OCI-M1 (cell line): ENCODE measurements around the gene PTK6.
A peak's percentile ranks its signal among the peaks of the same experiment; 100 is the strongest.

ENCODE experiments used
- DNase-seq: peaks from one replicate; lab custom pipeline; 2025; lab: John Stamatoyannopoulos, UW

PTK6 gene

GRCh38 chr20:63543131-63543530 is 6.0 kb upstream of the PTK6 start:
- DNase-seq: no peak

GRCh38 chr20:63542696-63543095 is 5.5 kb upstream of the PTK6 start:
- DNase-seq: no peak

GRCh38 chr20:63542031-63542559 is 4.9 kb upstream of the PTK6 start:
- no peak for DNase-seq

- DNase-seq: no peak
Observed at GRCh38 chr20:63541371-63541770, 4.2 kb upstream of the PTK6 start.

GRCh38 chr20:63540417-63541186 is 3.4 kb upstream of the PTK6 start:
- no peak for DNase-seq

- DNase-seq: no peak
Observed at GRCh38 chr20:63539441-63540370, 2.5 kb upstream of the PTK6 start.

- DNase-seq: no peak
Observed at GRCh38 chr20:63539092-63539430, 1.9 kb upstream of the PTK6 start.

GRCh38 chr20:63538204-63539091 is 1.3 kb upstream of the PTK6 start:
- DNase-seq: peak; percentile 73

- DNase-seq: peak; percentile 91
Observed at GRCh38 chr20:63537525-63538203, 488 bp upstream of the PTK6 start.

GRCh38 chr20:63536241-63536977 is 767 bp downstream of the PTK6 start:
- DNase-seq: no peak

GRCh38 chr20:63534831-63535651 is 2.1 kb downstream of the PTK6 start:
- no peak for DNase-seq

- DNase-seq: no peak
Observed at GRCh38 chr20:63534427-63534830, 2.7 kb downstream of the PTK6 start.

GRCh38 chr20:63533871-63534393 is 3.2 kb downstream of the PTK6 start:
- no peak for DNase-seq

- no peak for DNase-seq
Observed at GRCh38 chr20:63533388-63533787, 3.8 kb downstream of the PTK6 start.

GRCh38 chr20:63532449-63532971 is 4.7 kb downstream of the PTK6 start:
- DNase-seq: no peak

- DNase-seq: no peak
Observed at GRCh38 chr20:63531686-63532448, 5.3 kb downstream of the PTK6 start.

- no peak for DNase-seq
Observed at GRCh38 chr20:63530788-63531160, 6.4 kb downstream of the PTK6 start.
